ENCODE measurements around the gene CNTN5.

The CNTN5 gene

DNA sequence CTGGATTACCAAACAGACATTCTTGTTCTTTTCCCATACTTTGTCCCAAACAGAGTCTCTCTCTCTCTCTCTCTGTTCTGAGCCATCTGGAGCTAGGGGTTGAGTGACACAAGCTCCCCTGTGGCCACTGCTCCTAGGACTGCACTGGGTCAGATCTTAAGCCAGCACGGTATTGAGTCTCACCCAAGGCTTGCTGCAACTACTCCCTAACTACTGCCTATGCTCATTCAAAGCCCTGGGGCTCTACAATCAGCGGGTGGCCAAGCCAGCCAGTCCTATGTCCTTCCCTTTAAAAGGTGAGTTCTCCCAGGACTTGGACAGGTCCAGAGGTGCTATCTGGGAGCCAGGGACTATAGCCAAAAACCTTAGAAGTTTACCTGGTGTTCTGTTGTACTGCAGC is 385.6 kb downstream of the CNTN5 start:
- DNase-seq (ENCODE audit: low read depth) = no peak

DNA sequence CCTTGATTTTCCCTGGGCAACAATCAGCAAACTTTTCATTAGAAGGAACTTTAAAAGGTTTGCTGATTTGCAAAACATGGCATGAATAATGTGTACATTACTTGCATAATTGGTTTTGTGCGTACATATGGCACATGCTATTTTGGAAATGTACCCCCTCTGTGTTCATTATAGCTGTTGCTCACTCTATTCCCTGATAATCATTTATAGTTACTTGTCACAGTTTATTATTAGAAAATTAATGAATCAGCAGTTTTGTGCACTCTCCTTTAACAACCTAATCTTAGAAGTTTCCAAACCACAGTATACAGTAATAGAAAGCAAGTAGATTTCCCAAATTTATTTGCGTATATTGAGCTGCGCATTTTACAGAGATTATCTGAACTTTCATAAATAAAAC is 389.9 kb downstream of the CNTN5 start:
- DNase-seq (ENCODE audit: low read depth) = no peak

DNA sequence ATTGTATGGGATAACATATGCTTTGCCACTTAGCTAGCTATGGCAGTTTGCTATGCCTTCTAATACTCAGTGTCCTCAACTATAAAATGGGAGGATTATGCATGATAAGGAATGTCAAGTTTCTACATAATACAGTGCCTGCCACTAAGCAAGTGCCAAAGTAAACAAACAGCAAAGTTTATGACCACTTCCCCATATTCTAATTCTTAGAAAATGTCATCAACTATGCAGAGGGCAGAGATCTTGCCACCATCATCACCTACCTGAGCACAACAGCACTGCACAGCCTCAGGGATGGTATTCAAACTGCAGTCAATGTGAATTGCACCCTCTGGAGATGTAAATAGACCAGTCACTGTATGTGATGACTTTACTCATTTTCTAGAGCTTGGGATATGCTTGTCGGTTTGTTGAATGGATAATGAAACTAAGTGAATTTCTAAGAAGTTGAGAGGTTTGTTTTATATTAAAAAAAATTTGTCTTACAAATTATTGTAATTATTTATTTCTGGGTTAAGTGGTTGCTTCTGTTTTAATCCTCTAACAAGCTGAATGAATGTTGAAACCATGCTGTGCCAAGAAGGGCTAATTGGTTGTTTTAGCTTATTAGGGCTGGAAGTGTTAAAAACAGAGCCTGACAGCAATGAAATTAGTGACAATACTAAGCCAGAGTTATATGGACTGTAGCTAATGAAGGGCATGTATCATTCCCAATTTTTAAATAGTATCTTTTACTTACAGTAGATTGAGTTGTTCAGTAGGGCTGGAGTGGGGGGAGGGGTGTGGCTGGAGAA is 398.4 kb downstream of the CNTN5 start:
- no peak for DNase-seq (ENCODE audit: low read depth)

DNA sequence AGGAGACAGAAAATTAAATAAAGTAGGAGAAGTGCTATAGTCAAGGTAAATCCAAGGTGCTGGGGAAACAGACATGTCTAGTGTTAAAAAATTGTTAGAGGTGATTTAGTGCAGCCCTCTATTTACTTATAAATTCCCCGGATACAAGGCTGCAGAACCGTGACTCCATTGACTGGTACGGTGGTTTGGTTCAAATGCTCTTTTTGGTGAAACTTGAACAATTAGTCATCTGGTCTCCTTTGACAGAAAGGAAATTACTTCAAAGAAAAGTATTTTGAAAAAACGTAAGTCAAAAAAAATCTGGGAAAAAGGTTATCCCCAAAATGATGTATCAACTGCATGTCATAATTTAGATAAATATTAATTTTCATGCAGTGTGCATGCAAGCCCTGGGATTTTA is 399.2 kb downstream of the CNTN5 start:
- no peak for DNase-seq (ENCODE audit: low read depth)

DNA sequence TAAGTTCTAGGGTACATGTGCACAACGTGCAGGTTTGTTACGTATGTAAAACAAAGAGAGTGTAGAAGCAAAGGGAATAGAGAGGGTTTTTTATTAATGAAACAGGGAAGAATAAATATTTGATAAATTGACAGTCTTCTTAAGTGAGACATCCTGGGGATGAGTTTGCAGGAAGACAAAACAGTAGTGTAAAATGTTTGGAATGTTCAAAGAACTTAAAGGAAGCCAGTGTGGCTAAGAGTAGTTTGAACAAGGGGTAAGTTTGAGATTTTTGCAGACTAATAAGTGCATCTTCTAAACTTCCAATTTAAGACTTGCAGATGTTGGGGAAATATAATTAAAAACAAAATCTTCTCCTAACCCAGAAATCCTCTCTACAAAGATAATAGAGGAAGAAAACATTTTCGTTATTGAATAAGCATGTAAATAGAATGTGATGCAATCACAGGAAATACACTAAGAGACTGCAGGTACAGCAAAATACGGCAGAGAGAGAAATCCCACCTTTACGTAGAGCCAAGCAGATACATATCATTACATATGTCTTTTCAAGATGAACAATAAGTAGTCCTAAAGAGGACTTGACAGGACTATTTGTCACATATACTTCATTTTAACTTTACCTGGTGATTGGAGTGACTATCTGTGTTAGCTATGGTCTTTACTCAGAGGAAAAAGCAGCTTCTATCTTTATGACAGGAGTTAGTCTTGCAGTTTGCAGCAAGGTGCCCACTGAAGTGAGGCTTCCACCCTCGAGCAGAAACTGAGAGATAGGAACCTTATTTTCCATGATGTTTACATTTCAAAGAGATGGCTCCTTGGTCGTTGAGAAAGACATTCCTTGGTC is 402.1 kb downstream of the CNTN5 start:
- DNase-seq (ENCODE audit: low read depth) = no peak

DNA sequence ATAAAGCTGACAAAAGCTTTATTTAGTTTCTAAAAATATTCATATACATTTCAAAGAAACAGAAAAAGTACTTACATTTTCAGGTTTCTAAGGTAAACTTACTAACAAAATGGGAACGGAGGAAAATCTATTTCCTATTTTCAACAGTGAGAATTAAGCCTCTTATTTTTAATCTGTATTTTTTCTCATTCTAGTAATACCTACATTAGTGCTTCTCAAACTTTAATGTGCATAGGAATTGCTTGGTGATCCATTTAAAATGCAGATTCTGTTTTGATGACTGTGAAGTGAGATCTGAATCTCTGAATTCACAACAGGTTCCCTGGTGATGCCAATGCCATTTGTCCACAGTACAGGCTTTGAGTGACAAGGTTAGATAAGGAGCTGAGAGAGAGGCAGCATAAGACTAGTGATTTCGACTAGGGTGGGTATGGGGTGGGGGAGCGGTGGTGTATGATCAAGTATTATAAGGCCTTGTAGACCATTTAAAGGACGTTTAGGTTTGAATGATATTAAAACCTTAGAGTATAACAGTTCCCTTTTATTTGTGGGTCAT is 402.8 kb downstream of the CNTN5 start:
- no peak for DNase-seq (ENCODE audit: low read depth)

DNA sequence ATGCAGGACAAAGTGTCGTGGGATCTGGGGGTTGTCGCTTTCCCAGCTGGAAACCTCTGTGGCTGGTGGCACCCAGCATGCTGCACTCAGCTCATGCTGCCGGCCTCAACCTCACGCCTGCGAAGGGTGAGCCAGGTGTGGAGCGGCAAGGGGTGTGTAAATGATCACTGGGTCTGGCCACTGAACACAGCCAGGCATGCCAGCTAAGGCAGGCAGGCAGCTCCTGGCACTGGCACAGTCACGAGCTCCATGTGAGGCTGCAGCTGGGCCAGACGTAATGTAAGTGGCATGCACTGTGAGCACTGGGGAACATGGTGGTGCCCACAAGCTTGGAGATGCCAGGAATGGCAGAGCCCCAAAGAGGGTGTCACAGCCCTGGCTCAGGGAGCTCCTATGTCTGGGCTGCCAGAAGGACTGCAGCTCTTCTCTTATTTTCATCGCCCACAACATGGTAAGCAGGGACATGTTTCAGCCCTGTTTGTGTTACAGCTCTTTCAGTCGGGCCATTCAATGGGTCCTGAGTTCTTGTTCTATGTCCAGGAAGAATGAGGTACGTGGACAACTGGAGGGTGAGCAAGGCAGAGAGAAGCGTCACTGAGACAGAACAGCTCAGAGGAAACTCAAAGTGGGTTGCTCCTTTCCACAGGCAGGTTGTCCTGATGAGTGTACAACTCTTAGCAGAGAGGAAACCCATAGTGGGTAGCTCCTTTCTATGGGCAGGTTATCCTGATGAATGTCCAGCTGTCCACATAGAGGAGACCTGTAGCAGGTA is 403.8 kb downstream of the CNTN5 start:
- DNase-seq (ENCODE audit: low read depth) = no peak

DNA sequence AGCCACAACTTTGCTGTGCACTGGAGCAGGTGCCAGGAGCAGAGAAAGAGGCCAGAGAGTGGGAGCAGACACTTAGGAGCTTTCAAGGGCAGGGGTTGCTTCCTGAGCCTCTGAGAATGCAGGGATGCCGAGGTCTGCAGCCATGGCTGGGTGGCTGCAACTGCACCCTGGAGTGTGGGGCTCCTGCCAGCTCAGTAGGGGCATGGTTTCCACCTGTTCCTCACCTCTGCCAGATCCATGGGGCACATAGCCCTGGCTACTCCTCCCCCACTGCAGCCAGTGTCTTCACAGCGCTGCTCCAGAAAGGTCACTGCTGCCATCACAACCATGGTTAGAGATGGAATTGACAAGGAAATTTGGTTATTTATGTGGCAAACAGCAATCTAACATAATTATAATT is 404.8 kb downstream of the CNTN5 start:
- no peak for DNase-seq (ENCODE audit: low read depth)

DNA sequence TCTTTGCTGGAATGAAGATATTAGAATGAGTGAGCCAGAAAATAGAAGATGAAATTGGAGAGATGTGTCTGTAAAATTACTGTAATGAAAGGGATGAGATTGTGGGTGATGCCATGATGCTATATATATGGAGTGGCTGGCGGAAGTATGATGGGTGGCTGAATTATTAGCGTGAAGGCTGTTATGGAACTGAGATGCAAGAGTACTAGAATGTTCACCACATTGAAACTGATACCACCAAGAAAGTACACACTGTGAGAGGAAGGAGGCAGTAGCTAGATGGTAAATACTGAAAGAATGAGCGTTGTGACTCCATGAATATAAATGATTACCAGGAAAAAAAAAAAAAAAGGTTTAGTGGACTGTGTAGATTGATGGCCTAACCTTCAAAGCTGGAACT is 411.9 kb downstream of the CNTN5 start:
- DNase-seq (ENCODE audit: low read depth) = no peak

DNA sequence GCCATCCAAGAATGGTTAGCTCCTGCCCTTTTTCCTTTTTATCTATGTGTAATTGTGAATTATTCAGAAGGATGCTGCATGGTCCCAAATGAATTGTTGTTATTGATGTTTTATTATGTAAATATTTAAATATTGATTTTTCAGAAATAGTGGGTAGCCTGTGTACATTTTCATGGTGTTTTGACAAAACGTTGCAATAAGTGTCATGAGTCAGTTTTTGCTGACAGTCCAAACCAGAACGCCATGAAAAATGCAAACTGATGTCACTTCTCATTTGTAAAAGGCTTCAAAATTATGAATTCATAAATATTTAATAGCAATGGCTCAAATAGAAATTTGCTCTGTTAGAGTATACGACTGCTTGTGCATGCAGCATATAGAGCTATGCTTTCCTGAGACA is 422.5 kb downstream of the CNTN5 start:
- DNase-seq (ENCODE audit: low read depth) = no peak

DNA sequence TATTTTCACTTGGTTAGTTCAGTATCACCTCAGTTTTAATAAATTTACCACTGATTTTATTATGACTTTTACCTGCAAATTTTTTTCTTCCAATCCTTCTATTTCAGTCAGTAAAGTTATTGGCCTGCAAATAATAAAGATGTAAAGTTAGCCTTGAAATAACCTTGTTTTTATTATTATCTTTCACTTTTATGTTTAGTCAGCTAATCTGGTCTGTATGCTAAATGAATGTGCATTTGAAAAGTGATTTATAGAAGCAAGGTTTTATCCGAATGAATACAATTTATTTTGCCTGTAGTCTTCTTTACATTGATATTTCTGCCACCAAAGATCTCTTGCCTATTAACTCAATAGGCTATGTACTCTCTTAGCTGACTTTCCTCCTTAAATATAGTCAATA is 425.7 kb downstream of the CNTN5 start:
- DNase-seq (ENCODE audit: low read depth) = no peak

DNA sequence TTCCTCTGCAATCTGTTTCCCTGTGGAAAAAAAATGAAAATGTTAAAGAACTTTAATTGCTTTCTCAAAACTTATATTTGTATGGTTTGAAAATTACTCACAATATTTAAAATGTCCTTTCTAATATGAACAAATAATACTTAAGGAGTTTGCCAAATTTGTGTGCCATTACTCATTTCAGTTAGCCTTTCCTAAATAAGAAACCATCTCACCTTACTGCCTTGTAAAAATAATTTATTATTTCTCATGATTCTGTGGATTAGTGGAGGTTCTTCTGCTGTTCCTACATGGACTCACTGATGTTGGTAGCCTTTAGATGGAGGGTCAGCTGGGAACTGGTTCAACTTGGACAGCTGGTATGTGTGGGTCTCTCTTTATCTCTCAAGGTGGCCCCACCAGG is 428.6 kb downstream of the CNTN5 start:
- no peak for DNase-seq (ENCODE audit: low read depth)

DNA sequence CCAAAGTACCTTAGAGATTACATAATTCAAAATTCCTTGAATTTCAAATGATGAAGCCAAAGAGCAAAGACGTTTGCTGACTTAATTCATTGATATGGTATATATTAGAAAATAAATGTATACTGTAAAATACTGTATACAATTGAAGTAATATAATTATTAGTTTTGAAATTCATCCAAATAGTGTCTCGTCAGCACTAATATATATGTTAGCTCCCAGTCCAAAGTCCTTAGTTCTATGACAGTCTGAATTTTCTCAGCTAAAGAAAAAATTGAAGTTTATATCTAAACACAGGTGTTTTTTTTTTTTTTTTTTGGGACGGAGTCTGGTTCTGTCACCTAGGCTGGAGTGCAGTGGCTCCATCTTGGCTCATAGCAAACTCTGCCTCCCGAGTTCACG is 431.3 kb downstream of the CNTN5 start:
- DNase-seq (ENCODE audit: low read depth) = no peak

DNA sequence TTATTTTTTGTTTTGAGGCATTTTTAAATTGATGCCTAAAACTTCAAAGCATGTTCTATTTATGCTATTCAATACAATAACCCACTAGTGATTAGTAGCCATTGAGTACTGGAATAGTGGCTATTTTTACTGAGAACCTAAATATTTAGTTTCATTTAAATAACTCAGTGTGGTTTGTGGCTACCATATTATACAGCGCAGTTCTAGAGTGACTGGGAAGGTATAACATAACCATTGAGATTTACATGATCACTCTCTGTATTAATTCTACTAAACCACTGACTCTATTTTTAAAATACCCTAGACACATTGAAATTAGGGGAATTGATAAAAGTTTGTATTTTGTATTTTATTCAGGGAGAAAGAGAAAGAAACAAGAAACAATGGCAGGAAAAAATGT is 441.2 kb downstream of the CNTN5 start:
- no peak for DNase-seq (ENCODE audit: low read depth)

DNA sequence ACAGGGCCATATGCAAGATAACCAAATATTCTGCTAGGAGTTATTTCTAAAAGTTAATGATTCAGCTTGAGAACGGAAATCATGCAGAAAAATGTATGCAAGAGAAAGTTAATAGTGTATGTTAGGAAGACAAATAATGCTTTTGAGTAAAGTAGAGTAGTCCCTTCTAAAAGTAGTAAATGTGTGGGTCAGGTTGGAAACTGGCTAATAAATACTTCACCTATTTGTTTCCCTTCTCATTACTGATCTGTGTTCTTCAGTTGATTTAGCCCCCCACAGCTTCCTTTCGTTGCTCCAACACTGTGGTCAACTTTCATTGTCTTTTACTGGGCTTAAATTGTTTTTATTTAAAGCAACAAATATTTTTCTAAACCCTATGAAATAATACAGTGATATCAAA is 444.2 kb downstream of the CNTN5 start:
- DNase-seq (ENCODE audit: low read depth) = no peak

DNA sequence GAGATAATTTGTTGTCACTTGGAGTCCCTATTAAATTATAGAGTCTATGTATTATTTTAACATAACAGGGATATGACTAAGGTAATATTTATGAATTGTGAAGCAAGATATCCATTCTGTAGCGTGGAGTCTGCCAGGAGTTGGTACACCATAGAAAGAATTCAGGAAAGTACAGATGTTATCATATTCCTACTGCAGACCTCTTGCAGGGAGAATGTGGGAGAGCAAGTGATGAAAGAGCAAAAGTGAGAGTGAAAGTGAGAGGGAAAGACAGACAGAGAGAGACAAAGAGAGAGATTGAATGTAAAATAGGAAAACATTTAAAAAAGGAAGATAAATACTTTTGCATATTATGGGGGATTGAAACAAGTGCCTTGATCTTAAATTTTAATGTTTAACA is 468.8 kb downstream of the CNTN5 start:
- no peak for DNase-seq (ENCODE audit: low read depth)

DNA sequence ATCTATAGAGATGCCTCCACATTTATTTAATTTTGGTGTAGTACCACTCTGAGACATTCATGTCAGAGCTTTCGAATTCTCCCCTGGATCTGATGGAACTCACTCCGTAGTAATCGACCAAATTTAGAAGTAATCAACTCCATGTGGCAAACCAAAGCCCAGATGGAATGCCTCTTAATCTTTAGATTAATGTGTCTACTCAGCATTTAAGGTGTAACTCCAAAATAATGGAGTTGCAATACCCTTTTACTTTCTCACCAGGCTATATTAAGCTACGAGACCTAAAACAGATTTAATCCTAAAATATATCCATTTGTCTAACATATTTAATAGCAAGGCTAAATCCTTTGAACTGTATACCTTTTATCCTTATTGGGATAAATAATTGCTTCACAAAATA is 473.3 kb downstream of the CNTN5 start:
- no peak for DNase-seq (ENCODE audit: low read depth)

DNA sequence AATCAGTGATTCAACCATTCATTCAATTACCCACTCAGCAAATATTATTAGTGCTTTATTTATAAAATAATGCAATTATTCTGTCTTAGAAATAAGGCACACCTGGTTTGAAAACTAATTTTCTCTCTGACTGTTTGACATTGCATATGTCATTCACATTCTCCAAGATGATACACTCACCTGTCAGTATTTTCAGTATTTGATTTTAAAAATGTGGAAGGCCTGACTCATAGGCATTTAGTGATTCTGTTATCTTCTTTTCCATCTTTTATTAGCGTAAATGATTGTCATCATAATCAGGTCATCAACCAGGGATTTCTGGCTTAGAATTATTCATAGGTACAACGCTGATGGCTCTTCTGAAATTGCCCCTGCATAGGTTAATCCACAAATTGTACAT is 480.9 kb downstream of the CNTN5 start:
- DNase-seq (ENCODE audit: low read depth) = no peak

DNA sequence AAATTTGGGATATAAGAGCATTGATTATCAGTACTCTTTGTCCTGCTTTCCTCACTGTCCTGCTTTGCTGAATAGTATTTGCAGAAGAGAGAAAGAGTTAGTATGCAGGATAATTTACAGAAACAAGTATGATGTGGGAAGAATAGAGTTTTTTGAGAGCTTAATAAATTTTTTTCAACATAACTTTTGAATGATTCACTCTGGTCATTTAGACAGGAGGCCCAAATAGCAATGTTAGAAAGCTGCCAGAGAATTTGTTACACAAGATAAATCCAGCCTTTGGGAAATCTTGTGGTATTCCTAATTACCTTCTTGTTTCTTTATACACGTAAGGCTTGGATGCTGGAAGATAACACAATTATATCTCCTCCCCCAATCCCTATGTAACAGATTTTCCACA is 484.6 kb downstream of the CNTN5 start:
- peak; percentile 31 for DNase-seq (ENCODE audit: low read depth)

DNA sequence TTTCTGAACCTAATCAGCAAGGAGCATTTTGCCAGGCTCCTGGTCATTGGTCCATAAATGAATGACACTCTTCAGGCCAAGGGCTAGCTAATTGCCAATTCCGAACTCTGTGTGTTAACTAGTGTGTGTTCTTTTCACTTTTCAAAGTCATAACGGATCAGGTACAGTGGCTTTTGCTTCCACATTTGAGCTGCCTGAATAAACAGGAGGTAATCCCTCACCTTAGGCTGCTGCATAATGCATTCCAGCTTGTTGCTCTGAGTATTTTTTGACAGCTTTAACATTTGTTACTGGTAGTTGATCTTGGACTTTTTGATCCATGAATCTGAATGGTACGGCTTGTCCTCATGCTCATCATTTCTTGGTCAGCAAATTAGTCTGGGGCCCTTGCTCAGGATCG is 485.1 kb downstream of the CNTN5 start:
- DNase-seq (ENCODE audit: low read depth) = no peak

DNA sequence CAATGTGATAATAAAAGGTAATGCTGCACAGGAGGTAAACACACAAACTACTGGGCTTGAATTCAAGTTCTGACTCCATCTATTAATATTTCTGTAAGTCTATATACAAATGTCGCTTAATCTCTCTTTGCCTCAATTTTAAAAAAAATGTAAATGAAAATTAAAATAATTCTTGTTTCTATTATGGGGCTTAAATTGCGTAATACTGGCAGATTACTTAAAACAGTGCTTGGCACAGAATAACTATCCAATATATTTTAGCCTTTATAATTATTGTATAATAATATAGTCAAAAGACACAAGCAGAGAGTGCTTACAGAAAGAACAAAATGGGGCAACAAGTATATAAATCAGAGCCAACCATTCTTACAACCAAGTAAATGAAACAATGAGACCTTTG is 489.1 kb downstream of the CNTN5 start:
- DNase-seq (ENCODE audit: low read depth) = no peak

DNA sequence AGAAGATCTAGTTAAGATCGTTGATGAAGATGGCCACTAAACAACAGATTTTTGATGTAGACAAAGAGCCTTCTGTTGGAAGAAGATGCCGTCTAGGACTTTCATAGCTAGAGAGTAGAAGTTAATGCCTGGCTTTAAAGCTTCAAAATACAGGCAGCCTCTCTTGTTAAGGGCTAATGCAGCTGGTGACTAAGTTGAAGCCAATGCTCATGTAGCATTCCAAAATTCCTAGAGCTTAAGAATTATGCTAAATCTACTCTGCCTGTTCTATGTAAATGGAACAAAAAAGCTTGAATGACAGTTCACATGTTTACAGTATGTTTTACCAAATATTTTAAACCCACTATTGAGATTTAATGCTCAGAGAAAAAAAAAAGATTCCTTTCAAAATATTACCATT is 492.6 kb downstream of the CNTN5 start:
- DNase-seq (ENCODE audit: low read depth) = no peak

DNA sequence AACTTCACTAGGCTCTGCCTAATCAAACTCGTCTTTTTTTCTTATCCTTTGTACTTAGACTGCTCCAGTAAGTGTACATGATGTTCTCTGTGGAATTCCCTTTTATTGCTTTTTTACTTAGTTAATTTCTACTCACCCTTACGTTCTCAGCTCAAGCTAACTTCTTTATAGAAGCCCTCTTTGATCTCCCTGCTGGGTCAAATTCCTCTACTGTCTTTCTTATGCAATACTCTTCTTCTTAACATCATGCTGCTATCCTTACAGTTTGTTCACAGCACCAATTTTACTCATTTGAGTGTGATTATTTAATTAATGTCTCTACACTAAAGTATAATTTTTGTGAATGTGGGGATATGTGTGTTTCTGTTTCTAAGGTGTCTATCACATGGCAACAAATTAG is 498.3 kb downstream of the CNTN5 start:
- no peak for DNase-seq (ENCODE audit: low read depth)
